GM12891 (cell line): ENCODE measurements around the gene C5orf46.

ENCODE experiments used
- POLR2A ChIP-seq: IDR thresholded peaks from 2 replicates; pipeline ENCODE4 v1.6.1; 2011; ENCODE audit warnings: low read depth, low read length, control low read depth
- POLR2AphosphoS5 ChIP-seq: IDR thresholded peaks from 2 replicates; pipeline ENCODE4 v1.6.1; 2011; ENCODE audit warnings: low read depth, low read length, control low read depth
- POU2F2 ChIP-seq: IDR thresholded peaks from 2 replicates; pipeline ENCODE4 v1.6.1; 2011; ENCODE audit warnings: low read depth, mild to moderate bottlenecking, control low read depth, low read length, moderate library complexity
- TAF1 ChIP-seq: IDR thresholded peaks from 2 replicates; pipeline ENCODE4 v1.6.1; 2011; ENCODE audit warnings: low read depth, low read length, control low read depth

GRCh38 chr5:147918899-147919298 is 12.6 kb upstream of the C5orf46 start:
- TF ChIP-seq POLR2AphosphoS5 (no peak), POLR2A (no peak), TAF1 (no peak), POU2F2 (no peak)
